ENCODE measurements around the gene TMUB1.

DNA sequence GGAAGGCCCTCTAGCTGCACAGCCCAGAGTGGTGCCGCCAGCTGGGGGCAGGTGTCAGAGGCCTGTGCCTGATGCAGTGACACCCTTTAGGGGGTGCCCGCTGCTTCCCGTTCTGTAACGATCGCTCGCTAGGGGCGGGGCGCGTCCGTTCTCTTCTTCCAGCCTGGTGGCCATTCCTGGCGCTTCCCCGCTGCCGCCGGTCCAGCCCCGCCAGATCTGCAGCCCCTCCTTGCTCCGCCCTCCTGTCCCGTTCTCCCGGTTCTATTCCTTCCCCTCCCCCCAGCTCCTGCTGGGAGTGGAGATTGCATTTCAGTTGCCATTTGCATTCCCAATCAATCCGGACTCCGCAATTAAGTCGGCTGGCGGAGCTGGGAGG lies 42.2 kb upstream of the TMUB1 start:
- no peak for TF ChIP-seq POLR2A (IDR thresholded peaks at IDR 0.05; ENCODE audit: low read depth, low read length)
- TF ChIP-seq, protein P1, sequence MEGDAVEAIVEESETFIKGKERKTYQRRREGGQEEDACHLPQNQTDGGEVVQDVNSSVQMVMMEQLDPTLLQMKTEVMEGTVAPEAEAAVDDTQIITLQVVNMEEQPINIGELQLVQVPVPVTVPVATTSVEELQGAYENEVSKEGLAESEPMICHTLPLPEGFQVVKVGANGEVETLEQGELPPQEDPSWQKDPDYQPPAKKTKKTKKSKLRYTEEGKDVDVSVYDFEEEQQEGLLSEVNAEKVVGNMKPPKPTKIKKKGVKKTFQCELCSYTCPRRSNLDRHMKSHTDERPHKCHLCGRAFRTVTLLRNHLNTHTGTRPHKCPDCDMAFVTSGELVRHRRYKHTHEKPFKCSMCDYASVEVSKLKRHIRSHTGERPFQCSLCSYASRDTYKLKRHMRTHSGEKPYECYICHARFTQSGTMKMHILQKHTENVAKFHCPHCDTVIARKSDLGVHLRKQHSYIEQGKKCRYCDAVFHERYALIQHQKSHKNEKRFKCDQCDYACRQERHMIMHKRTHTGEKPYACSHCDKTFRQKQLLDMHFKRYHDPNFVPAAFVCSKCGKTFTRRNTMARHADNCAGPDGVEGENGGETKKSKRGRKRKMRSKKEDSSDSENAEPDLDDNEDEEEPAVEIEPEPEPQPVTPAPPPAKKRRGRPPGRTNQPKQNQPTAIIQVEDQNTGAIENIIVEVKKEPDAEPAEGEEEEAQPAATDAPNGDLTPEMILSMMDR (IDR thresholded peaks at IDR 0.05; ENCODE audit: extremely low read depth in 1 of 2, insufficient read depth in 1 of 2, low read depth in 1 of 2, low read length in 2 of 2): no peak
- TF ChIP-seq POLR2AphosphoS5 (IDR thresholded peaks at IDR 0.05; ENCODE audit: insufficient read depth, low read depth, low read length): no peak

Measured in endothelial cell of umbilical vein (primary cell).